Osteoblast (primary cell): ENCODE measurements around the gene SCAI. TPM values are rescaled to one million over a fixed set of nuclear protein-coding genes. Genes with fewer than 3 reads are reported as not detected.

ENCODE experiments used
- DNase-seq: peaks from one replicate; pipeline ENCODE4 v3.0.0; 2011; ENCODE audit warnings: low spot score, mixed read lengths; ENCODE audit not compliant: insufficient read length; ENCODE audit errors: missing footprints
- H2AFZ ChIP-seq: 2 replicates; pipeline ENCODE4 v1.6.0; 2011; ENCODE audit warnings: mild to moderate bottlenecking, low read length
- H3K27ac ChIP-seq: 2 replicates; pipeline ENCODE4 v1.5.1; 2011; ENCODE audit warnings: mild to moderate bottlenecking, low read depth, low read length, moderate library complexity
- H3K27me3 ChIP-seq: 2 replicates; pipeline ENCODE4 v1.6.0; 2012; ENCODE audit warnings: mild to moderate bottlenecking, control low read depth, inconsistent platforms, low read length, moderate library complexity; ENCODE audit not compliant: insufficient read depth
- H3K36me3 ChIP-seq: 2 replicates; pipeline ENCODE4 v1.5.1; 2011; ENCODE audit warnings: mild to moderate bottlenecking, low read length, control low read depth, moderate library complexity; ENCODE audit not compliant: insufficient read depth
- H3K4me1 ChIP-seq: 2 replicates; pipeline ENCODE4 v1.5.1; 2011; ENCODE audit warnings: mild to moderate bottlenecking, low read length, control low read depth, moderate library complexity; ENCODE audit not compliant: insufficient read depth
- H3K4me2 ChIP-seq: 2 replicates; pipeline ENCODE4 v1.6.0; 2011; ENCODE audit warnings: mild to moderate bottlenecking, low read length; ENCODE audit not compliant: insufficient read depth
- H3K4me3 ChIP-seq: fragments of 200-600 bp; sonication (generic); 3 replicates; pipeline ENCODE4 v1.5.1; 2012; ENCODE audit warnings: mild to moderate bottlenecking, low read length, inconsistent platforms; ENCODE audit not compliant: insufficient read depth
- H3K79me2 ChIP-seq: 2 replicates; pipeline ENCODE4 v1.6.0; 2012; ENCODE audit warnings: mild to moderate bottlenecking, low read length, control low read depth, inconsistent platforms; ENCODE audit not compliant: insufficient read depth
- H3K9me3 ChIP-seq: 2 replicates; pipeline ENCODE4 v1.5.1; 2011; ENCODE audit warnings: low read depth, low read length, control low read depth
- H4K20me1 ChIP-seq: 2 replicates; pipeline ENCODE4 v1.6.0; 2012; ENCODE audit warnings: mild to moderate bottlenecking, low read length, control low read depth; ENCODE audit not compliant: insufficient read depth
- CTCF ChIP-seq: IDR thresholded peaks from 2 replicates; pipeline ENCODE4 v1.5.1; 2011; ENCODE audit warnings: mild to moderate bottlenecking, low read depth, low read length, moderate library complexity; ENCODE audit errors: extremely low read depth
- total RNA-seq: library from RNA; depleted of rRNA; stranded (reverse); fragments of >200 nt; gene quantifications from 2 replicates; pipeline ENCODE4 v1.2.3, GENCODE V29; 2012

The SCAI gene
- total RNA-seq, 1 donor: 11.2 TPM

DNA sequence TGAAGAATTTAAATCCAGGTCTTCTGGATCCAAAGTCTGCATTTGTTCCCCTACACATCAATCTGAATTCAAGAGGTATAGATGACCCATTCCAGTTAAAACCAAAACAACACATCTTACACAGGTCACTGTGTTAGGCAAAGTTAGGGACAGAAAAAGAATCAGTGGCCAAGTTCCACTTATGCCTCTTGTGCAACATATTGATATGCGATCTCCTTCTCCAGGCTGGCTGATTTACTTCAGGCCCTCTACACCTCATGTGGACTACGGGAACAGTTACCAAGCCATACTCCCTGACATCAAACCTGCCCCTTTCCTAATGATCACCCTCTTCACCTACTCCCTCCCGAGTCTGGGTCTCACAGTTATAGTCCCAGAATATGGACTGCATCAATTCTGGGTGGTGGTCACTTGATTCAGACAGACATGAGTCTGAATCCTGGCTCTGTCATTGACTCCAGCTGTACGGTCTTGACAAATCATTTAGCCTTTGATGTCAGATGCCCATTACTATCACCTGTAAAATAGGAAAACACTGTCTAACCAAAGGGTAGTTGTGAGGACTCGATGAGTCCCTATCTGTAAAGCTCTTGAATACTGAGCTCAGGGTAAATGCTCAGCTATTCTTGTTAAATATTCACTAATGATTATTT is 228.4 kb downstream of the SCAI start:
- Histone ChIP-seq H3K9me3 (no peaks in the 10 kb centered on the region), H3K4me2 (no peak overlapping the region), H3K4me1 (no peaks in the 10 kb centered on the region), H3K4me3 (no peak overlapping the region), H3K27ac (no peak overlapping the region), H2AFZ (no peak overlapping the region), H4K20me1 (peaks cover 3% of the 10 kb centered on the region), H3K36me3 (peaks cover 54% of the 10 kb centered on the region), H3K79me2 (no peaks in the 10 kb centered on the region), H3K27me3 (no peaks in the 10 kb centered on the region)
- no peak for TF ChIP-seq CTCF
- no peak for DNase-seq

GRCh38 chr9:124913378-124913777 is 229.9 kb downstream of the SCAI start:
- Histone ChIP-seq H3K4me2 (no peak overlapping the region), H3K4me1 (no peaks in the 10 kb centered on the region), H3K36me3 (peaks cover 40% of the 10 kb centered on the region), H3K9me3 (no peaks in the 10 kb centered on the region), H3K27ac (no peak overlapping the region), H4K20me1 (peaks cover 3% of the 10 kb centered on the region), H3K4me3 (no peak overlapping the region), H3K27me3 (no peaks in the 10 kb centered on the region), H2AFZ (no peak overlapping the region), H3K79me2 (no peaks in the 10 kb centered on the region)
- no peak for TF ChIP-seq CTCF
- peak; percentile 66 for DNase-seq

DNA sequence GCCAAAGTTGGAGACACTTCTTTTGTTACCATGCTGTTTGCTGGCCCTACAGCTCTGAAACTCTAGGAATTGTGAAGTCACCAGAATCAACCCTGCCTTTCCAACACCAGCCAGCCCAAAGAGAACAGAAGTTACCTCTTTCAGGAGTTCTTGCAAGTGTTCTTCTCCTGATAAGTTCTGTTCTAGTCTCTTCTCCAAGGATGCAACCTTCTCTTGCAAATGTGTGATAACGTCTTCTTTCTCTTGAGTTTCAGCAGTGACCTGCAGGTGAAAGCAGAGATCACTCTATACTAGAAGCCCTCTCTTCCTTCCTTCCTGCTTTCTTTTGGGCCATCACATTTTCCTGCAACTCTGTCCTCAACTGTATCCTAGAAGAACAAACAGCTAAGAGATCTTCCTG is 231.6 kb downstream of the SCAI start:
- H2AFZ ChIP-seq: no peak overlapping the region
- no peak for DNase-seq
- peaks cover 49% of the 10 kb centered on the region for H3K36me3 ChIP-seq
- no peaks in the 10 kb centered on the region for H3K79me2 ChIP-seq
- no peak overlapping the region for H3K27ac ChIP-seq
- H4K20me1 ChIP-seq: peaks cover 3% of the 10 kb centered on the region
- H3K4me2 ChIP-seq: no peak overlapping the region
- no peak for TF ChIP-seq CTCF
- H3K4me3 ChIP-seq: no peak overlapping the region
- H3K4me1 ChIP-seq: no peaks in the 10 kb centered on the region
- no peaks in the 10 kb centered on the region for H3K9me3 ChIP-seq
- no peaks in the 10 kb centered on the region for H3K27me3 ChIP-seq

- no peak overlapping the region for H3K27ac ChIP-seq
- no peak overlapping the region for H3K4me3 ChIP-seq
- no peaks in the 10 kb centered on the region for H3K79me2 ChIP-seq
- no peak overlapping the region for H3K4me2 ChIP-seq
- peaks cover 34% of the 10 kb centered on the region for H3K36me3 ChIP-seq
- no peak overlapping the region for H2AFZ ChIP-seq
- no peaks in the 10 kb centered on the region for H3K4me1 ChIP-seq
- no peak for TF ChIP-seq CTCF
- H4K20me1 ChIP-seq: peaks cover 3% of the 10 kb centered on the region
- no peak for DNase-seq
- H3K9me3 ChIP-seq: no peaks in the 10 kb centered on the region
- no peaks in the 10 kb centered on the region for H3K27me3 ChIP-seq
Measured at GRCh38 chr9:124908098-124908497, 235.2 kb downstream of the SCAI start.
